Hepatic stellate cell (primary cell): Measurements from ENCODE around the gene KIF13A.
"Not testable (repeated sequence)": the region's sequence is repeated elsewhere in the genome, so short reads cannot be mapped to it uniquely, and the experiment has no call there.

Experiments
- DNase-seq: peaks from one replicate; pipeline ENCODE4 v3.0.0; 2011; ENCODE audit warnings: low spot score

Gene KIF13A

GRCh38 chr6:17987447-17987696 is at the start of gene KIF13A:
KIF13A (minus strand) TSS chr6:17987635; CDS start chr6:17987463, 172 bp downstream.
- no peak for DNase-seq

GRCh38 chr6:18036781-18037180 is 49.3 kb upstream of the KIF13A start:
- no peak for DNase-seq

- no peak for DNase-seq
Observed at GRCh38 chr6:18035330-18035854, 48.0 kb upstream of the KIF13A start.

- DNase-seq = no peak
Observed at GRCh38 chr6:18034798-18035202, 47.4 kb upstream of the KIF13A start.

- DNase-seq = no peak
Observed at GRCh38 chr6:18031680-18032256, 44.3 kb upstream of the KIF13A start.

GRCh38 chr6:18031189-18031588 is 43.8 kb upstream of the KIF13A start:
- DNase-seq = no peak

GRCh38 chr6:18028332-18028731 is 40.9 kb upstream of the KIF13A start:
- no peak for DNase-seq

GRCh38 chr6:18025596-18025995 is 38.2 kb upstream of the KIF13A start:
- DNase-seq = no peak

GRCh38 chr6:18024876-18025275 is 37.4 kb upstream of the KIF13A start:
- no peak for DNase-seq

GRCh38 chr6:18023891-18024290 is 36.5 kb upstream of the KIF13A start:
- DNase-seq = no peak

GRCh38 chr6:18022398-18023231 is 35.2 kb upstream of the KIF13A start:
- DNase-seq = peak; percentile 72

GRCh38 chr6:18021166-18021850 is 33.9 kb upstream of the KIF13A start:
- no peak for DNase-seq

GRCh38 chr6:18020545-18020944 is 33.1 kb upstream of the KIF13A start:
- DNase-seq = not testable (repeated sequence)

GRCh38 chr6:18019539-18020534 is 32.4 kb upstream of the KIF13A start:
- DNase-seq = no peak

GRCh38 chr6:18019133-18019532 is 31.7 kb upstream of the KIF13A start:
- not testable (repeated sequence) for DNase-seq

GRCh38 chr6:18016698-18017097 is 29.3 kb upstream of the KIF13A start:
- DNase-seq = no peak

GRCh38 chr6:18016133-18016532 is 28.7 kb upstream of the KIF13A start:
- DNase-seq = no peak

GRCh38 chr6:18011287-18011686 is 23.9 kb upstream of the KIF13A start:
- no peak for DNase-seq

GRCh38 chr6:18010540-18010939 is 23.1 kb upstream of the KIF13A start:
- not testable (repeated sequence) for DNase-seq

GRCh38 chr6:18004256-18004985 is 17.0 kb upstream of the KIF13A start:
- no peak for DNase-seq

GRCh38 chr6:17999425-17999824 is 12.0 kb upstream of the KIF13A start:
- DNase-seq = no peak
